ENCODE results near the gene DMBT1. TPM values are rescaled to one million over a fixed set of nuclear protein-coding genes. Genes with fewer than 3 reads are reported as not detected.

The DMBT1 gene
- total RNA-seq, 4 donors from 2014 or later: under 0.01 to 5.1 (median 0.27) TPM; not detected in 1

DNA sequence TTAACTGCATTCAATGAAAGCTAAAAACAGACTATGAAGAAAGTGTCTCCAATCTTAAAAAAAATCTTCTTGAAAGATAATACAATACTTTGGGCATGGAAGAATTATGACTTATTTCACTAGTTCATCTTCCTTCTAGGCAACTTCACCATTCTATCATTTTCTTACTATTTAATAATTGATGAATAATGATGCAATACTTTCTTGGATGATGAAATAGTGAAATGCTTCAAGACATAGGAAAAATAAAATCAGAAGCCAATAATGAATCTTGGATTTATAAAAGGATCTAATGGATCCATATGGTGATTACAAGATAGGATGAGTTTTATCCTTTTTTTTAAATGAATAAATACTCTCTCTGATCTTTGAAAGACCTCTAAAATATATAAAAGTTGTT is 4.4 kb downstream of the DMBT1 start:
- H3K27ac ChIP-seq: no peak overlapping the region
- peaks cover 0 to 49% (median 0%) of the 10 kb centered on the region in 4 donors for H3K27me3 ChIP-seq
- no peaks in the 10 kb centered on the region for H3K9me3 ChIP-seq
- peaks cover 0 to 7% (median 0%) of the 10 kb centered on the region in 3 donors for H3K4me1 ChIP-seq
- no peaks in the 10 kb centered on the region for H3K36me3 ChIP-seq
- TF ChIP-seq POLR2A (IDR thresholded peaks at IDR 0.05): no peak
- TF ChIP-seq, protein P1, sequence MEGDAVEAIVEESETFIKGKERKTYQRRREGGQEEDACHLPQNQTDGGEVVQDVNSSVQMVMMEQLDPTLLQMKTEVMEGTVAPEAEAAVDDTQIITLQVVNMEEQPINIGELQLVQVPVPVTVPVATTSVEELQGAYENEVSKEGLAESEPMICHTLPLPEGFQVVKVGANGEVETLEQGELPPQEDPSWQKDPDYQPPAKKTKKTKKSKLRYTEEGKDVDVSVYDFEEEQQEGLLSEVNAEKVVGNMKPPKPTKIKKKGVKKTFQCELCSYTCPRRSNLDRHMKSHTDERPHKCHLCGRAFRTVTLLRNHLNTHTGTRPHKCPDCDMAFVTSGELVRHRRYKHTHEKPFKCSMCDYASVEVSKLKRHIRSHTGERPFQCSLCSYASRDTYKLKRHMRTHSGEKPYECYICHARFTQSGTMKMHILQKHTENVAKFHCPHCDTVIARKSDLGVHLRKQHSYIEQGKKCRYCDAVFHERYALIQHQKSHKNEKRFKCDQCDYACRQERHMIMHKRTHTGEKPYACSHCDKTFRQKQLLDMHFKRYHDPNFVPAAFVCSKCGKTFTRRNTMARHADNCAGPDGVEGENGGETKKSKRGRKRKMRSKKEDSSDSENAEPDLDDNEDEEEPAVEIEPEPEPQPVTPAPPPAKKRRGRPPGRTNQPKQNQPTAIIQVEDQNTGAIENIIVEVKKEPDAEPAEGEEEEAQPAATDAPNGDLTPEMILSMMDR (IDR thresholded peaks at IDR 0.05): no peak
- no peak for DNase-seq
- intact Hi-C loops (cut with DNase I): loop anchor here (5.0 to 10.0 kb wide), 2 partner anchors 120 to 268 kb away; no protein-coding TSS in a partner anchor
- no peak overlapping the region for H3K4me3 ChIP-seq

DNA sequence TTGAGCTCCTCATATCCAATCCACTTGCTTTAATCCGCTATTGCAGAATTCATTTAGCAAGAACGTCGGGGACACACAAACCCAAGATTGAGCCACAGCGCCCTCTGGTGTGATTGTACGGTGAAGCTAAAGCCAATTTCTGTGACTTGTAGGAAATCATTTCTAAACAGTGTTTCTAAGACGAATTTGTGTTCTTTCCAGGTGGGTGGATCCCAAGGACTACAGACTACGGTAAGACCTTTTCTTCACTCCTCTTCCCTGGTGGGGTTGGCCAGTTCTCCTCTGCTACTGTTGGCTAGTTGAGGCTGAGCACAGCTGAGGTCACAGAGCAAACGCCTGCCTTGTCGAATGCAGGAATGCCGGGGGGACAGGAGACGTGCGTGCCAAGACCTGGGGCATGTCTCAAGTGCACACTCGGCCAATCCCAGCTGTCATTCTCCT is 5.2 kb downstream of the DMBT1 start:
- no peak for TF ChIP-seq POLR2A (IDR thresholded peaks at IDR 0.05)
- TF ChIP-seq, protein P1 (IDR thresholded peaks at IDR 0.05): peak; percentile 56 to 83 (median 82)
- no peak overlapping the region for H3K27ac ChIP-seq
- H3K4me3 ChIP-seq: peak overlapping the region in 3 of 4 donors; percentile 26 to 49 (median 27)
- DNase-seq: no peak
- H3K9me3 ChIP-seq: no peaks in the 10 kb centered on the region
- intact Hi-C loops (cut with DNase I): loop anchor here (5.0 to 10.0 kb wide), 2 partner anchors 121 to 268 kb away; no protein-coding TSS in a partner anchor
- WGBS, 2 donors: 11 to 15% methylated on average over 13 of the region's 13 CpGs
- no peaks in the 10 kb centered on the region for H3K36me3 ChIP-seq
- peaks cover 0 to 7% (median 0%) of the 10 kb centered on the region in 3 donors for H3K4me1 ChIP-seq
- H3K27me3 ChIP-seq: peaks cover 0 to 41% (median 0%) of the 10 kb centered on the region in 4 donors

DNA sequence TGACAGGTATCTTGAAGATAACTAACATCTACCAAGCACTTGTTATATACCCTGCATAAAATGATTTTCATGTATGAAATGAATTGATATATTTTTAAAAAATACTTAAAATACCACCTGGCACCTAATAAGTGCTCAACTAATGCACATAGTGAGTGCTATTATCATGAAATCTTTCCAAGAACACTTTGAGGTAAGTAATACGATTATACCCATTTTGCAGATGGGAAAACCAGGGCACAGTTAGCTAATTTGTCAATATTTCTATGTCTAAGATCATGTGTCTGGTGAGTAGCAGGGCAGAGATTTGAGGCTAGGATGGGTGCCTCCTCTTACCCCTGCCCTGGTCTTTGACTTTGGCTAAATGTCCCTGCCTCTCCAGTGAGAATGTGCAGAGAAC is 6.1 kb downstream of the DMBT1 start:
- Histone ChIP-seq H3K4me1 (peaks cover 0 to 7% (median 0%) of the 10 kb centered on the region in 3 donors), H3K4me3 (no peak overlapping the region), H3K36me3 (no peaks in the 10 kb centered on the region), H3K9me3 (no peaks in the 10 kb centered on the region), H3K27me3 (peaks cover 0 to 34% (median 0%) of the 10 kb centered on the region in 4 donors), H3K27ac (no peak overlapping the region)
- WGBS, 2 donors: 93 to 94% methylated on average over 1 of the region's 1 CpG
- DNase-seq: no peak
- TF ChIP-seq POLR2A (IDR thresholded peaks at IDR 0.05): no peak
- intact Hi-C loops (cut with DNase I): loop anchor here (5.0 to 10.0 kb wide), 2 partner anchors 122 to 269 kb away; no protein-coding TSS in a partner anchor

DNA sequence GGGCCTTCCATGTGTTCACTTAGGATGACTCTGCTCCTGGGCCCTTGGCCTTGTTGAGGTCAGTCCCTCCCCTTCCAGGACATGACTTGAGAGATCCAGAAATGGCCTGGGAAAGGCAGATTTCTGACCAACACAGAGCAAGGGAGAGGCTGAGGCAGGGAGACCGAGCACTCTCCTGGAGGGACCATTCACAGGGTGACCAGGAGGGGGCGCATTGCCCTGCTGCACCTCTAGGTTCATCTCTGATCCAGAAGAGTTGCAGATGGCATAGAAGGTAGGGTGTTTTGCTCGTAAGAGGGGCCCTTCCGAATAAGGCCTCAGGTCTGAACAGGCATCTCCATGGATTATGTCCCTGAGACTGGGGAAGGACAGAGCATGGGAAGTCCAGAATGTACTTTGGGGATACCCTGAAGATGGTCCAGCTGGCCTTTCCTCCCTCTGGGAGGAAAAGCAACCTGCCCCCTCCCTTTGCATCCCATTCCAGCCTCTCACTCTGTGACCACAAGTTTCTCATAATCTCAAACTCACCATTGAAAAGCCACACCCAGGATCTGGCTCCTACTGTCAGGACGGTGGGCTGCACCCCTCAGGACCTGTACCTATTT is 6.6 kb downstream of the DMBT1 start:
- Histone ChIP-seq H3K9me3 (no peaks in the 10 kb centered on the region), H3K4me1 (peaks cover 0 to 7% (median 0%) of the 10 kb centered on the region in 3 donors), H3K4me3 (no peak overlapping the region), H3K27me3 (peaks cover 0 to 28% (median 0%) of the 10 kb centered on the region in 4 donors), H3K27ac (no peak overlapping the region), H3K36me3 (no peaks in the 10 kb centered on the region)
- intact Hi-C loops (cut with DNase I): loop anchor here (5.0 to 10.0 kb wide), 2 partner anchors 122 to 270 kb away; no protein-coding TSS in a partner anchor
- no peak for DNase-seq
- 80 to 83% methylated on average over 1 of the region's 5 CpGs for WGBS, 2 donors
- TF ChIP-seq, protein P1 (IDR thresholded peaks at IDR 0.05): peak in 5 of 6 experiments; percentile 21 to 59 (median 34)
- TF ChIP-seq POLR2A (IDR thresholded peaks at IDR 0.05): no peak

DNA sequence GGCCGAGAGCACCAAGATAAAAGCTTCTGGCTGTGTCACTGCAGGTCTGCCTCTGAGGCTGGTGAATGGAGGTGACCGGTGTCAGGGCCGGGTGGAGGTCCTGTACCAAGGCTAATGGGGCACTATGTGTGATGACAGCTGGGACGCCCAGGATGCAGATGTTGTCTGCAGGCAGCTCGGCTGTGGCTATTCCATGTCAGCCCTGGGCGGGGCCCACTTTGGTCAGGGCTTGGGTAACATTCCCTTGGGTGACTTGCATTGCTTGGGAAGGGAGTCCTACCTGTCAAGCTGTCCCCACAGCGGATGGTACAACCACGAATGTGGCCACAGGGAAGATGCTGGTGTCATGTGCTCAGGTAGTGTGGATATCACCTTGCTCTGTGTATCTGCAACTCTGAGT is 8.0 kb downstream of the DMBT1 start:
- Histone ChIP-seq H3K36me3 (no peaks in the 10 kb centered on the region), H3K4me1 (peaks cover 0 to 7% (median 0%) of the 10 kb centered on the region in 3 donors), H3K4me3 (no peak overlapping the region), H3K27me3 (peaks cover 0 to 20% (median 0%) of the 10 kb centered on the region in 4 donors), H3K27ac (no peak overlapping the region), H3K9me3 (no peaks in the 10 kb centered on the region)
- TF ChIP-seq, protein P1 (IDR thresholded peaks at IDR 0.05): no peak
- no peak for TF ChIP-seq POLR2A (IDR thresholded peaks at IDR 0.05)
- DNase-seq: no peak
- intact Hi-C loops (cut with DNase I): loop anchor here (5.0 to 10.0 kb wide), 2 partner anchors 124 to 271 kb away; no protein-coding TSS in a partner anchor
- WGBS, 2 donors: 76 to 79% methylated on average over 7 of the region's 8 CpGs
